H9 (cell line): ENCODE data around the gene RMI2. TPM values are rescaled to one million over a fixed set of nuclear protein-coding genes. Genes with fewer than 3 reads are reported as not detected.

Experiments
- DNase-seq: peaks from one replicate; pipeline ENCODE4 v3.0.0-alpha.2; 2017
- H2AFZ ChIP-seq: one replicate; pipeline ENCODE4 v1.6.1; 2013; ENCODE audit warnings: mild to moderate bottlenecking, low read length, control low read depth, moderate library complexity
- H2AK5ac ChIP-seq: 2 replicates; pipeline ENCODE4 v1.6.1; 2013; ENCODE audit warnings: low read length, control low read depth, mixed read lengths; ENCODE audit not compliant: insufficient read length
- H2BK120ac ChIP-seq: one replicate; pipeline ENCODE4 v1.6.1; 2013; ENCODE audit warnings: low read depth, mild to moderate bottlenecking, low read length, control low read depth, inconsistent platforms; ENCODE audit not compliant: poor library complexity, severe bottlenecking
- H2BK12ac ChIP-seq: 2 replicates; pipeline ENCODE4 v1.6.1; 2013; ENCODE audit warnings: low read length, control low read depth, mixed read lengths, low read depth; ENCODE audit not compliant: insufficient read length
- H2BK15ac ChIP-seq: 2 replicates; pipeline ENCODE4 v1.6.1; 2013; ENCODE audit warnings: low read depth, low read length, control low read depth
- H2BK20ac ChIP-seq: one replicate; pipeline ENCODE4 v1.6.1; 2013; ENCODE audit warnings: low read depth, mild to moderate bottlenecking, low read length, control low read depth, inconsistent platforms; ENCODE audit not compliant: poor library complexity, severe bottlenecking
- H2BK5ac ChIP-seq: 2 replicates; pipeline ENCODE4 v1.6.1; 2013; ENCODE audit warnings: low read length, control low read depth, mixed read lengths; ENCODE audit not compliant: insufficient read length
- H3K14ac ChIP-seq: 2 replicates; pipeline ENCODE4 v1.6.1; 2013; ENCODE audit warnings: low read length, control low read depth; ENCODE audit not compliant: insufficient read depth
- H3K18ac ChIP-seq: 2 replicates; pipeline ENCODE4 v1.6.1; 2013; ENCODE audit warnings: low read depth, mild to moderate bottlenecking, mixed read lengths, low read length, control low read depth; ENCODE audit not compliant: insufficient read length
- H3K23ac ChIP-seq: 2 replicates; pipeline ENCODE4 v1.6.1; 2013; ENCODE audit warnings: low read length, control low read depth, mixed read lengths, low read depth; ENCODE audit not compliant: insufficient read length
- H3K23me2 ChIP-seq: 2 replicates; pipeline ENCODE4 v1.6.1; 2013; ENCODE audit warnings: low read depth, mild to moderate bottlenecking, mixed read lengths, low read length, control low read depth; ENCODE audit not compliant: insufficient read length, poor library complexity, severe bottlenecking
- H3K27ac ChIP-seq: 2 replicates; pipeline ENCODE4 v1.5.1; 2013; ENCODE audit warnings: low read length, control low read depth, mixed read lengths, low read depth; ENCODE audit not compliant: insufficient read length
- H3K27me3 ChIP-seq: 2 replicates; pipeline ENCODE4 v1.6.1; 2013; ENCODE audit warnings: low read length, control low read depth, inconsistent platforms; ENCODE audit not compliant: insufficient read depth
- H3K4ac ChIP-seq: 2 replicates; pipeline ENCODE4 v1.6.1; 2013; ENCODE audit warnings: low read depth, mild to moderate bottlenecking, control low read depth, inconsistent platforms, low read length, moderate library complexity
- H3K4me1 ChIP-seq: 2 replicates; pipeline ENCODE4 v1.6.1; 2013; ENCODE audit warnings: low read length, control low read depth, inconsistent platforms; ENCODE audit not compliant: insufficient read depth
- H3K4me2 ChIP-seq: 2 replicates; pipeline ENCODE4 v1.6.1; 2013; ENCODE audit warnings: low read length, control low read depth, mixed read lengths; ENCODE audit not compliant: insufficient read length, insufficient read depth
- H3K56ac ChIP-seq: 2 replicates; pipeline ENCODE4 v1.6.1; 2013; ENCODE audit warnings: low read depth, mild to moderate bottlenecking, mixed read lengths, low read length, control low read depth; ENCODE audit not compliant: insufficient read length
- H3K79me1 ChIP-seq: 2 replicates; pipeline ENCODE4 v1.6.1; 2013; ENCODE audit warnings: low read depth, mild to moderate bottlenecking, moderate library complexity, low read length, control low read depth, inconsistent platforms; ENCODE audit not compliant: insufficient read depth, poor library complexity, severe bottlenecking
- H3K79me2 ChIP-seq: 2 replicates; pipeline ENCODE4 v1.6.1; 2013; ENCODE audit warnings: low read length, control low read depth, inconsistent platforms; ENCODE audit not compliant: insufficient read depth
- H3K9ac ChIP-seq: 2 replicates; pipeline ENCODE4 v1.6.1; 2013; ENCODE audit warnings: low read length, control low read depth, mixed read lengths; ENCODE audit not compliant: insufficient read length; ENCODE audit errors: extremely low read depth
- H3K9me3 ChIP-seq: one replicate; pipeline ENCODE4 v1.6.1; 2013; ENCODE audit warnings: low read depth, low read length, inconsistent platforms; ENCODE audit not compliant: control insufficient read depth
- H3T11ph ChIP-seq: one replicate; pipeline ENCODE4 v1.6.1; 2013; ENCODE audit warnings: mild to moderate bottlenecking, low read length, control low read depth, inconsistent platforms
- H4K20me1 ChIP-seq: one replicate; pipeline ENCODE4 v1.6.1; 2013; ENCODE audit not compliant: control insufficient read depth, insufficient read length, insufficient read depth
- H4K5ac ChIP-seq: 2 replicates; pipeline ENCODE4 v1.6.1; 2013; ENCODE audit warnings: low read depth, mild to moderate bottlenecking, mixed read lengths, low read length, control low read depth; ENCODE audit not compliant: insufficient read length
- H4K8ac ChIP-seq: replicated peaks from 2 replicates; pipeline ENCODE4 v1.6.1; 2013; ENCODE audit warnings: low read length, control low read depth, mixed read lengths, low read depth; ENCODE audit not compliant: insufficient read length
- H4K91ac ChIP-seq: 2 replicates; pipeline ENCODE4 v1.6.1; 2013; ENCODE audit warnings: low read depth, mild to moderate bottlenecking, moderate library complexity, mixed read lengths, low read length, control low read depth; ENCODE audit not compliant: insufficient read length
- H3K27ac Mint-ChIP-seq, 3 experiments: 2 replicates in 2 of 3; 3 replicates in 1 of 3; pipeline ENCODE4 v1.8.0; 2020 to 2021; ENCODE audit warnings: mixed read lengths in 3 of 3, mild to moderate bottlenecking in 1 of 3, moderate library complexity in 1 of 3
- H3K27me3 Mint-ChIP-seq: 2 replicates; pipeline ENCODE4 v1.8.0; 2021; ENCODE audit warnings: low read depth, mild to moderate bottlenecking, moderate library complexity, mixed read lengths
- H3K36me3 Mint-ChIP-seq, 3 experiments: 2 replicates in 2 of 3; 3 replicates in 1 of 3; pipeline ENCODE4 v1.8.0; 2020 to 2021; ENCODE audit warnings: low read depth in 3 of 3, mixed read lengths in 3 of 3; ENCODE audit not compliant: insufficient read depth in 1 of 3
- H3K4me1 Mint-ChIP-seq, 2 experiments: 2 replicates each; pipeline ENCODE4 v1.8.0; 2020; ENCODE audit warnings: mixed read lengths in 2 of 2
- H3K4me3 Mint-ChIP-seq, 2 experiments: 2 replicates in 1 of 2; 3 replicates in 1 of 2; pipeline ENCODE4 v1.8.0; 2020 to 2021; ENCODE audit warnings: mild to moderate bottlenecking in 2 of 2, mixed read lengths in 2 of 2, moderate library complexity in 1 of 2
- H3K9me3 Mint-ChIP-seq, 2 experiments: 2 replicates in 1 of 2; 3 replicates in 1 of 2; pipeline ENCODE4 v1.8.0; 2020; ENCODE audit warnings: mild to moderate bottlenecking in 2 of 2, mixed read lengths in 2 of 2, moderate library complexity in 1 of 2
- WGBS: extraction: QIAGEN DNeasy Blood & Tissue Kit; methylation state at CpG from one replicate; pipeline ENCODE4 v1.1.7; 2013; ENCODE audit warnings: missing lambda C conversion rate, low lambda C conversion rate, mixed read lengths; ENCODE audit not compliant: insufficient read length; ENCODE audit errors: extremely low coverage; 5-methylcytosine and 5-hydroxymethylcytosine counted together
- microRNA-seq: library from miRNA; unstranded; fragments of <30 nt; microRNA quantifications from one replicate; pipeline ENCODE4, GENCODE V29; 2020; ENCODE audit warnings: borderline microRNAs expressed
- total RNA-seq: library from RNA; stranded (reverse); gene quantifications from 2 replicates; pipeline ENCODE4 v1.2.1, GENCODE V29; 2021
- TF ChIP-seq, protein P1 (sequence below): fragments of 200-600 bp; sonication (generic); conservative IDR thresholded peaks from 3 replicates; pipeline ENCODE4 v1.8.0; 2021; ENCODE audit warnings: antibody characterized with exemption, mild to moderate bottlenecking

Gene RMI2
- total RNA-seq, 1 experiment from 2014 or later = 57.6 TPM

DNA sequence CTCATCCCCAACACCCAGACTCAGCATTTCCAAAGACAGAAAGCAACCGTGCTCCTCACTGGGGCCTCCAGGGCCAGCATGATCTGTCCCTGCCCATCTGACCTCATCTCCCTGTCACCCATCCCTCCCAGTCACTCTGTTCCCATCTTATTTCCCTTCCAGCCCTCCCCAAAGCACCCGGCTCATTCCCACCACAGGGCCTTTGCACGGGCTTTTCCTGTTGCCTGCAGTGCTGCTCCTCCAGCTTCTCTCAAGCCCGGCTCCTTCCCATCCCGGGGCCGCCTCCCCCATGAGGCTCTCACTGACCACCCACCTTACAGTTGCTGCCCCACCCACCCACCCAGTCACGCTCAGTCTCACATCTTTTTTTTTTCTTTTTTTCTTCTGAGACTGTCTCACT is 54.8 kb downstream of the RMI2 start:
- H3K9ac ChIP-seq = no peak overlapping the region
- Mint-ChIP-seq H3K4me3 (no peak overlapping the region), H3K9me3 (no peaks in the 10 kb centered on the region), H3K36me3 (no peaks in the 10 kb centered on the region), H3K4me1 (peaks cover 7 to 11% of the 10 kb centered on the region in 2 experiments), H3K27me3 (no peaks in the 10 kb centered on the region; the same call in 1 of the 2 replicates), H3K27ac (peak overlapping the region in 1 of 3 experiments; percentile 23; a peak in 1 of 7 replicates)
- H3K56ac ChIP-seq = no peak overlapping the region
- TF ChIP-seq, protein P1, sequence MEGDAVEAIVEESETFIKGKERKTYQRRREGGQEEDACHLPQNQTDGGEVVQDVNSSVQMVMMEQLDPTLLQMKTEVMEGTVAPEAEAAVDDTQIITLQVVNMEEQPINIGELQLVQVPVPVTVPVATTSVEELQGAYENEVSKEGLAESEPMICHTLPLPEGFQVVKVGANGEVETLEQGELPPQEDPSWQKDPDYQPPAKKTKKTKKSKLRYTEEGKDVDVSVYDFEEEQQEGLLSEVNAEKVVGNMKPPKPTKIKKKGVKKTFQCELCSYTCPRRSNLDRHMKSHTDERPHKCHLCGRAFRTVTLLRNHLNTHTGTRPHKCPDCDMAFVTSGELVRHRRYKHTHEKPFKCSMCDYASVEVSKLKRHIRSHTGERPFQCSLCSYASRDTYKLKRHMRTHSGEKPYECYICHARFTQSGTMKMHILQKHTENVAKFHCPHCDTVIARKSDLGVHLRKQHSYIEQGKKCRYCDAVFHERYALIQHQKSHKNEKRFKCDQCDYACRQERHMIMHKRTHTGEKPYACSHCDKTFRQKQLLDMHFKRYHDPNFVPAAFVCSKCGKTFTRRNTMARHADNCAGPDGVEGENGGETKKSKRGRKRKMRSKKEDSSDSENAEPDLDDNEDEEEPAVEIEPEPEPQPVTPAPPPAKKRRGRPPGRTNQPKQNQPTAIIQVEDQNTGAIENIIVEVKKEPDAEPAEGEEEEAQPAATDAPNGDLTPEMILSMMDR = no peak
- H3K4me1 ChIP-seq = no peaks in the 10 kb centered on the region
- no peaks in the 10 kb centered on the region for H3K79me1 ChIP-seq
- H2BK120ac ChIP-seq = no peak overlapping the region
- no peaks in the 10 kb centered on the region for H3K79me2 ChIP-seq
- no peak overlapping the region for H2AK5ac ChIP-seq
- H3K4me2 ChIP-seq = no peak overlapping the region
- no peak overlapping the region for H2BK12ac ChIP-seq
- peaks cover 3% of the 10 kb centered on the region for H3K23me2 ChIP-seq
- H3K27me3 ChIP-seq = no peaks in the 10 kb centered on the region
- WGBS = no CpG with 5 or more reads among the region's 7 CpGs
- H3K23ac ChIP-seq = no peak overlapping the region
- no peak overlapping the region for H2BK5ac ChIP-seq
- no peaks in the 10 kb centered on the region for H3K9me3 ChIP-seq
- no peak overlapping the region for H3K4ac ChIP-seq
- no peak overlapping the region for H3K18ac ChIP-seq
- no peaks in the 10 kb centered on the region for H4K20me1 ChIP-seq
- no peak overlapping the region for H4K91ac ChIP-seq
- H2BK15ac ChIP-seq = no peak overlapping the region
- no peak overlapping the region for H2BK20ac ChIP-seq
- no peak overlapping the region for H2AFZ ChIP-seq
- H3K14ac ChIP-seq = no peak overlapping the region
- DNase-seq = no peak
- no peak overlapping the region for H3K27ac ChIP-seq
- no peak overlapping the region for H4K8ac ChIP-seq
- H4K5ac ChIP-seq = no peak overlapping the region
- no peak overlapping the region for H3T11ph ChIP-seq

Small RNA genes within 50 kb of the gene (microRNA-seq; reads per million reads assigned to microRNA genes)
- gene MIR548H2 = not detected

Other genes starting within 250 kb of the RMI2 start
- gene SOCS1, start 89.3 kb upstream of the RMI2 start, total RNA-seq = 11.0 and 11.5 TPM in 2 replicates
- gene TNP2, start 76.1 kb upstream of the RMI2 start, total RNA-seq = not detected in 2 replicates
- not detected in 2 replicates for gene PRM3, start 71.8 kb upstream of the RMI2 start, total RNA-seq
- not detected in 2 replicates for gene PRM2, start 69.0 kb upstream of the RMI2 start, total RNA-seq
- gene PRM1, start 64.1 kb upstream of the RMI2 start, total RNA-seq = not detected in 2 replicates
- 249 and 265 TPM in 2 replicates for gene LITAF, start 241.5 kb downstream of the RMI2 start, total RNA-seq